Chondrocyte (in vitro differentiated cells): ENCODE data around the gene LLGL1. TPM values are rescaled to one million over a fixed set of nuclear protein-coding genes. Genes with fewer than 3 reads are reported as not detected.

ENCODE experiments used
- DNase-seq: peaks from one replicate; pipeline ENCODE4 v3.0.0; 2021; ENCODE audit warnings: mixed read lengths, low spot score
- H3K27ac Mint-ChIP-seq: one replicate; pipeline ENCODE4 v1.8.0; 2021; ENCODE audit warnings: mild to moderate bottlenecking, moderate library complexity, mixed read lengths; ENCODE audit not compliant: unreplicated experiment
- H3K27me3 Mint-ChIP-seq: 2 replicates; pipeline ENCODE4 v1.8.0; 2021; ENCODE audit warnings: low read depth, mixed read lengths
- H3K36me3 Mint-ChIP-seq: 2 replicates; pipeline ENCODE4 v1.8.0; 2021; ENCODE audit warnings: low read depth, mixed read lengths
- H3K4me1 Mint-ChIP-seq: 2 replicates; pipeline ENCODE4 v1.8.0; 2021; ENCODE audit warnings: low read depth, mild to moderate bottlenecking, mixed read lengths
- H3K4me3 Mint-ChIP-seq: one replicate; pipeline ENCODE4 v1.8.0; 2021; ENCODE audit warnings: mild to moderate bottlenecking, moderate library complexity, mixed read lengths; ENCODE audit not compliant: unreplicated experiment
- H3K9me3 Mint-ChIP-seq: 2 replicates; pipeline ENCODE4 v1.8.0; 2021; ENCODE audit warnings: low read depth, mixed read lengths
- CTCF ChIP-seq: fragments of 200-600 bp; sonication (generic); IDR thresholded peaks from 2 replicates; pipeline ENCODE4 v1.5.0; 2021; ENCODE audit warnings: antibody characterized with exemption, mild to moderate bottlenecking, moderate library complexity
- total RNA-seq: library from RNA; stranded (reverse); gene quantifications from 3 replicates; pipeline ENCODE4 v1.2.1, GENCODE V29; 2021

Gene LLGL1
- total RNA-seq, 1 donor from 2014 or later: 38.7 TPM

GRCh38 chr17:18240449-18240848 lies 15.0 kb downstream of the LLGL1 start:
- Mint-ChIP-seq H3K36me3 (peaks cover 7% of the 10 kb centered on the region), H3K4me3 (no peak overlapping the region), H3K27me3 (no peaks in the 10 kb centered on the region), H3K9me3 (no peaks in the 10 kb centered on the region), H3K27ac (no peak overlapping the region), H3K4me1 (peaks cover 16% of the 10 kb centered on the region)
- DNase-seq: no peak
- no peak for TF ChIP-seq CTCF

GRCh38 chr17:18241229-18241871 lies 15.9 kb downstream of the LLGL1 start:
- H3K9me3 Mint-ChIP-seq: no peaks in the 10 kb centered on the region
- H3K27ac Mint-ChIP-seq: no peak overlapping the region
- peaks cover 8% of the 10 kb centered on the region for H3K36me3 Mint-ChIP-seq

GRCh38 chr17:18245038-18245776 lies 19.8 kb downstream of the LLGL1 start:
- H3K4me1 Mint-ChIP-seq: peaks cover 5% of the 10 kb centered on the region
- no peak for TF ChIP-seq CTCF
- no peak for DNase-seq
- H3K27me3 Mint-ChIP-seq: no peaks in the 10 kb centered on the region
- peaks cover 14% of the 10 kb centered on the region for H3K36me3 Mint-ChIP-seq
- H3K27ac Mint-ChIP-seq: no peak overlapping the region
- no peaks in the 10 kb centered on the region for H3K9me3 Mint-ChIP-seq
- no peak overlapping the region for H3K4me3 Mint-ChIP-seq

More at GRCh38 chr17:18241229-18241871, 15.9 kb downstream of the LLGL1 start:
- peaks cover 8% of the 10 kb centered on the region for H3K4me1 Mint-ChIP-seq
- no peak for DNase-seq
- no peak overlapping the region for H3K4me3 Mint-ChIP-seq
- no peak for TF ChIP-seq CTCF
- H3K27me3 Mint-ChIP-seq: no peaks in the 10 kb centered on the region

- peaks cover 20% of the 10 kb centered on the region for H3K36me3 Mint-ChIP-seq
- H3K27me3 Mint-ChIP-seq: no peaks in the 10 kb centered on the region
- H3K9me3 Mint-ChIP-seq: no peaks in the 10 kb centered on the region
- no peak for TF ChIP-seq CTCF
- peaks cover 5% of the 10 kb centered on the region for H3K4me1 Mint-ChIP-seq
- no peak overlapping the region for H3K4me3 Mint-ChIP-seq
- no peak for DNase-seq
- no peak overlapping the region for H3K27ac Mint-ChIP-seq
Observed at GRCh38 chr17:18246109-18246725, 20.8 kb downstream of the LLGL1 start.

GRCh38 chr17:18246880-18247612 lies 21.6 kb downstream of the LLGL1 start:
- Mint-ChIP-seq H3K9me3 (no peaks in the 10 kb centered on the region), H3K27me3 (no peaks in the 10 kb centered on the region), H3K36me3 (peaks cover 23% of the 10 kb centered on the region), H3K27ac (peak overlapping the region; percentile 5), H3K4me3 (no peak overlapping the region), H3K4me1 (peaks cover 5% of the 10 kb centered on the region)
- TF ChIP-seq CTCF: no peak
- no peak for DNase-seq
